ENCODE measurements around the gene ERN1. TPM values are rescaled to one million over a fixed set of nuclear protein-coding genes. Genes with fewer than 3 reads are reported as not detected.

The ERN1 gene
- total and polyA plus RNA-seq, 2 of the 13 experiments (the other 11 are each of a cell fraction or from before 2014, with no cell fraction given), result 6.0 to 12.7 TPM

DNA sequence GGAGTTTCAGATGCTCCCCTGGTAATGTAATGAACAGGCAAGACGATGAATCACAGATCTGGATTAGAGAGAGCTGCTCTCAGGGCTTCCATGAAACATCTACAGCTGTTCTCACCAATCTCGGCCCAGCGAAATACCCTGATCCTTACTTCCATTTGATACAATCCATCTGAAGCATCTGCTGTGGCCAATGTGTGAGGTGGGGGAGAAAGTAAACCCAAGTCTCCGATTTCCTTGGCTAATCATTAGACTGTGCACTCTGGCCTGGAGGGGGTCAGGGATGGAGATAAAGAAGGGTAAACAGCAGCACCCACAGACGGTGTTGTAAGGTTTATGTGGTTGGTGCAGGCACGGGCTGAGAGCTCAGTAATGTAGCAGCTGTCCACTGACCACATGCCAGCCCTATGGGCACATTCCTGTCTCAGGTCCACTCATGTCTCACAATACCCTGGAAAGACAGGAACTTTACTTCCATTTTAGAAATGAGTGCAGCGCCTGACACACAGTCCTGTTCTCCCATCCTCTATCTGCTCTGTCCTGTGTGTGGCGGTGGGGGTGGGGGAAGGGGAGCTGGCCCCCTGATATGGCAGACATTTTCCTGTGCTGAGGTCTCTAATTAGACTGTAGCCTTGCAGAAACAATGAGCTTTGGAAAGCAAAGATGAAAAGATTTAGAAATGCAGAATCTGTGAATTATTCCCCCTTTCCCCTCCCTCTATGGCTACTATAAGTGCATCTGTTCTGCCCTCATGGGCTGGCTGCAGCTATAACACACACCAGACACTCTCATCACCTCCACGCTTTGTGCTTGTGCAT is 48.3 kb upstream of the ERN1 start (continued):
- TF ChIP-seq, protein P1, sequence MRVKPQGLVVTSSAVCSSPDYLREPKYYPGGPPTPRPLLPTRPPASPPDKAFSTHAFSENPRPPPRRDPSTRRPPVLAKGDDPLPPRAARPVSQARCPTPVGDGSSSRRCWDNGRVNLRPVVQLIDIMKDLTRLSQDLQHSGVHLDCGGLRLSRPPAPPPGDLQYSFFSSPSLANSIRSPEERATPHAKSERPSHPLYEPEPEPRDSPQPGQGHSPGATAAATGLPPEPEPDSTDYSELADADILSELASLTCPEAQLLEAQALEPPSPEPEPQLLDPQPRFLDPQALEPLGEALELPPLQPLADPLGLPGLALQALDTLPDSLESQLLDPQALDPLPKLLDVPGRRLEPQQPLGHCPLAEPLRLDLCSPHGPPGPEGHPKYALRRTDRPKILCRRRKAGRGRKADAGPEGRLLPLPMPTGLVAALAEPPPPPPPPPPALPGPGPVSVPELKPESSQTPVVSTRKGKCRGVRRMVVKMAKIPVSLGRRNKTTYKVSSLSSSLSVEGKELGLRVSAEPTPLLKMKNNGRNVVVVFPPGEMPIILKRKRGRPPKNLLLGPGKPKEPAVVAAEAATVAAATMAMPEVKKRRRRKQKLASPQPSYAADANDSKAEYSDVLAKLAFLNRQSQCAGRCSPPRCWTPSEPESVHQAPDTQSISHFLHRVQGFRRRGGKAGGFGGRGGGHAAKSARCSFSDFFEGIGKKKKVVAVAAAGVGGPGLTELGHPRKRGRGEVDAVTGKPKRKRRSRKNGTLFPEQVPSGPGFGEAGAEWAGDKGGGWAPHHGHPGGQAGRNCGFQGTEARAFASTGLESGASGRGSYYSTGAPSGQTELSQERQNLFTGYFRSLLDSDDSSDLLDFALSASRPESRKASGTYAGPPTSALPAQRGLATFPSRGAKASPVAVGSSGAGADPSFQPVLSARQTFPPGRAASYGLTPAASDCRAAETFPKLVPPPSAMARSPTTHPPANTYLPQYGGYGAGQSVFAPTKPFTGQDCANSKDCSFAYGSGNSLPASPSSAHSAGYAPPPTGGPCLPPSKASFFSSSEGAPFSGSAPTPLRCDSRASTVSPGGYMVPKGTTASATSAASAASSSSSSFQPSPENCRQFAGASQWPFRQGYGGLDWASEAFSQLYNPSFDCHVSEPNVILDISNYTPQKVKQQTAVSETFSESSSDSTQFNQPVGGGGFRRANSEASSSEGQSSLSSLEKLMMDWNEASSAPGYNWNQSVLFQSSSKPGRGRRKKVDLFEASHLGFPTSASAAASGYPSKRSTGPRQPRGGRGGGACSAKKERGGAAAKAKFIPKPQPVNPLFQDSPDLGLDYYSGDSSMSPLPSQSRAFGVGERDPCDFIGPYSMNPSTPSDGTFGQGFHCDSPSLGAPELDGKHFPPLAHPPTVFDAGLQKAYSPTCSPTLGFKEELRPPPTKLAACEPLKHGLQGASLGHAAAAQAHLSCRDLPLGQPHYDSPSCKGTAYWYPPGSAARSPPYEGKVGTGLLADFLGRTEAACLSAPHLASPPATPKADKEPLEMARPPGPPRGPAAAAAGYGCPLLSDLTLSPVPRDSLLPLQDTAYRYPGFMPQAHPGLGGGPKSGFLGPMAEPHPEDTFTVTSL (CRISPR knock-in tag; IDR thresholded peaks at IDR 0.05; ENCODE audit: borderline replicate concordance), result no peak
- TF ChIP-seq ZNF615 (CRISPR knock-in tag; IDR thresholded peaks at IDR 0.05; ENCODE audit: borderline replicate concordance), result no peak
- TF ChIP-seq RXRA (CRISPR knock-in tag; IDR thresholded peaks at IDR 0.05), result peak; percentile 90; the same call in 1 of the 2 replicates
- no peak for TF ChIP-seq SMYD3 (CRISPR knock-in tag; IDR thresholded peaks at IDR 0.05)
- no peak for TF ChIP-seq ZNF251 (CRISPR knock-in tag; IDR thresholded peaks at IDR 0.05)
- TF ChIP-seq, protein P2, sequence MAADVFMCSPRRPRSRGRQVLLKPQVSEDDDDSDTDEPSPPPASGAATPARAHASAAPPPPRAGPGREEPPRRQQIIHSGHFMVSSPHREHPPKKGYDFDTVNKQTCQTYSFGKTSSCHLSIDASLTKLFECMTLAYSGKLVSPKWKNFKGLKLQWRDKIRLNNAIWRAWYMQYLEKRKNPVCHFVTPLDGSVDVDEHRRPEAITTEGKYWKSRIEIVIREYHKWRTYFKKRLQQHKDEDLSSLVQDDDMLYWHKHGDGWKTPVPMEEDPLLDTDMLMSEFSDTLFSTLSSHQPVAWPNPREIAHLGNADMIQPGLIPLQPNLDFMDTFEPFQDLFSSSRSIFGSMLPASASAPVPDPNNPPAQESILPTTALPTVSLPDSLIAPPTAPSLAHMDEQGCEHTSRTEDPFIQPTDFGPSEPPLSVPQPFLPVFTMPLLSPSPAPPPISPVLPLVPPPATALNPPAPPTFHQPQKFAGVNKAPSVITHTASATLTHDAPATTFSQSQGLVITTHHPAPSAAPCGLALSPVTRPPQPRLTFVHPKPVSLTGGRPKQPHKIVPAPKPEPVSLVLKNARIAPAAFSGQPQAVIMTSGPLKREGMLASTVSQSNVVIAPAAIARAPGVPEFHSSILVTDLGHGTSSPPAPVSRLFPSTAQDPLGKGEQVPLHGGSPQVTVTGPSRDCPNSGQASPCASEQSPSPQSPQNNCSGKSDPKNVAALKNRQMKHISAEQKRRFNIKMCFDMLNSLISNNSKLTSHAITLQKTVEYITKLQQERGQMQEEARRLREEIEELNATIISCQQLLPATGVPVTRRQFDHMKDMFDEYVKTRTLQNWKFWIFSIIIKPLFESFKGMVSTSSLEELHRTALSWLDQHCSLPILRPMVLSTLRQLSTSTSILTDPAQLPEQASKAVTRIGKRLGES (CRISPR knock-in tag; IDR thresholded peaks at IDR 0.05; ENCODE audit: borderline replicate concordance), result no peak
- no peak; the same call in 1 of the 2 replicates for TF ChIP-seq ZNF788 (CRISPR knock-in tag; IDR thresholded peaks at IDR 0.05; ENCODE audit: borderline replicate concordance)
- no peak for TF ChIP-seq ZNF782 (CRISPR knock-in tag; IDR thresholded peaks at IDR 0.05; ENCODE audit: borderline replicate concordance)
- TF ChIP-seq, protein P3, sequence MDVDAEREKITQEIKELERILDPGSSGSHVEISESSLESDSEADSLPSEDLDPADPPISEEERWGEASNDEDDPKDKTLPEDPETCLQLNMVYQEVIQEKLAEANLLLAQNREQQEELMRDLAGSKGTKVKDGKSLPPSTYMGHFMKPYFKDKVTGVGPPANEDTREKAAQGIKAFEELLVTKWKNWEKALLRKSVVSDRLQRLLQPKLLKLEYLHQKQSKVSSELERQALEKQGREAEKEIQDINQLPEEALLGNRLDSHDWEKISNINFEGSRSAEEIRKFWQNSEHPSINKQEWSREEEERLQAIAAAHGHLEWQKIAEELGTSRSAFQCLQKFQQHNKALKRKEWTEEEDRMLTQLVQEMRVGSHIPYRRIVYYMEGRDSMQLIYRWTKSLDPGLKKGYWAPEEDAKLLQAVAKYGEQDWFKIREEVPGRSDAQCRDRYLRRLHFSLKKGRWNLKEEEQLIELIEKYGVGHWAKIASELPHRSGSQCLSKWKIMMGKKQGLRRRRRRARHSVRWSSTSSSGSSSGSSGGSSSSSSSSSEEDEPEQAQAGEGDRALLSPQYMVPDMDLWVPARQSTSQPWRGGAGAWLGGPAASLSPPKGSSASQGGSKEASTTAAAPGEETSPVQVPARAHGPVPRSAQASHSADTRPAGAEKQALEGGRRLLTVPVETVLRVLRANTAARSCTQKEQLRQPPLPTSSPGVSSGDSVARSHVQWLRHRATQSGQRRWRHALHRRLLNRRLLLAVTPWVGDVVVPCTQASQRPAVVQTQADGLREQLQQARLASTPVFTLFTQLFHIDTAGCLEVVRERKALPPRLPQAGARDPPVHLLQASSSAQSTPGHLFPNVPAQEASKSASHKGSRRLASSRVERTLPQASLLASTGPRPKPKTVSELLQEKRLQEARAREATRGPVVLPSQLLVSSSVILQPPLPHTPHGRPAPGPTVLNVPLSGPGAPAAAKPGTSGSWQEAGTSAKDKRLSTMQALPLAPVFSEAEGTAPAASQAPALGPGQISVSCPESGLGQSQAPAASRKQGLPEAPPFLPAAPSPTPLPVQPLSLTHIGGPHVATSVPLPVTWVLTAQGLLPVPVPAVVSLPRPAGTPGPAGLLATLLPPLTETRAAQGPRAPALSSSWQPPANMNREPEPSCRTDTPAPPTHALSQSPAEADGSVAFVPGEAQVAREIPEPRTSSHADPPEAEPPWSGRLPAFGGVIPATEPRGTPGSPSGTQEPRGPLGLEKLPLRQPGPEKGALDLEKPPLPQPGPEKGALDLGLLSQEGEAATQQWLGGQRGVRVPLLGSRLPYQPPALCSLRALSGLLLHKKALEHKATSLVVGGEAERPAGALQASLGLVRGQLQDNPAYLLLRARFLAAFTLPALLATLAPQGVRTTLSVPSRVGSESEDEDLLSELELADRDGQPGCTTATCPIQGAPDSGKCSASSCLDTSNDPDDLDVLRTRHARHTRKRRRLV (CRISPR knock-in tag; IDR thresholded peaks at IDR 0.05), result no peak

Measured in HepG2 (cell line).